Left lung (tissue), 10 donors: ENCODE results near the gene TESK1. TPM values are rescaled to one million over a fixed set of nuclear protein-coding genes. Genes with fewer than 3 reads are reported as not detected.

Experiments
- ATAC-seq: fragments of 200-7000 bp; cut with Tn5 transposase; one replicate; pipeline ENCODE4 v1.9.1; 2020; ENCODE audit warnings: moderate library complexity
- DNase-seq, 4 donors: peaks; one replicate each; pipeline ENCODE4 v3.0.0-alpha.2; 2013 to 2020
- H3K27ac ChIP-seq, 2 donors: fragments of 200-600 bp; sonication (generic) in 1 of 2; one replicate each; pipeline versions ENCODE4 v1.5.0 to v1.8.0; 2020 to 2021
- H3K27me3 ChIP-seq, 2 donors: fragments of 200-600 bp; sonication (generic) in 1 of 2; one replicate each; pipeline versions ENCODE4 v1.5.0 to v1.8.0; 2020 to 2021
- H3K36me3 ChIP-seq, 2 donors: fragments of 200-600 bp; sonication (generic) in 1 of 2; one replicate each; pipeline versions ENCODE4 v1.5.0 to v1.8.0; 2020 to 2021
- H3K4me1 ChIP-seq, 2 donors: fragments of 200-600 bp; one replicate each; pipeline ENCODE4 v1.8.0; 2021
- H3K4me3 ChIP-seq, 2 donors: fragments of 200-600 bp; sonication (generic) in 1 of 2; one replicate each; pipeline versions ENCODE4 v1.5.0 to v1.8.0; 2020 to 2021; ENCODE audit warnings: mild to moderate bottlenecking in 1 of 2
- H3K9me3 ChIP-seq, 2 donors: fragments of 200-600 bp; sonication (generic) in 1 of 2; one replicate each; pipeline versions ENCODE4 v1.5.0 to v1.8.0; 2020 to 2021
- CTCF ChIP-seq, 2 donors: fragments of 200-600 bp; sonication (generic) in 1 of 2; IDR thresholded peaks; one replicate each; pipeline versions ENCODE4 v1.5.0 to v1.8.0; 2021; ENCODE audit warnings: antibody characterized with exemption in 2 of 2
- intact Hi-C, 2 donors: fragments of 100-400 bp; cut with DNase I; formaldehyde crosslinking; loops; one replicate each; pipeline versions ENCODE4 v1.11.2 to v1.14.2; 2022
- polyA plus RNA-seq, 6 donors: library from polyadenylated mRNA; unstranded; fragments of 120-200 nt; gene quantifications; one replicate each; pipeline ENCODE4 v1.2.1, GENCODE V29; 2013; ENCODE audit not compliant: insufficient read length in 6 of 6
- total RNA-seq, 2 donors: library from RNA; stranded (reverse); fragmentation: NEBNext Ultra II Directional; extraction: Animal tissue kit (Norgen Biotek cat#: 25700); gene quantifications; one replicate each; pipeline ENCODE4 v1.2.1, GENCODE V29; 2021
- donor health status: DM: no; HTN: yes; CAD: no.
- donor health status: DM: no; HTN: no; CAD: no.

TESK1 gene
- total and polyA plus RNA-seq, 8 donors, result 30.8 to 44.6 (median 42.0) TPM

GRCh38 chr9:35656831-35657545 is 51.9 kb downstream of the TESK1 start:
- ATAC-seq, result peak; percentile 24
- no peak for TF ChIP-seq CTCF (IDR thresholded peaks at IDR 0.05)
- H3K9me3 ChIP-seq, result no peaks in the 10 kb centered on the region
- peak overlapping the region; percentile 96 to 97 for H3K27ac ChIP-seq
- H3K27me3 ChIP-seq, result no peaks in the 10 kb centered on the region
- intact Hi-C loops, result no loop called here
- DNase-seq, result peak in 1 of 4 donors; percentile 65
- peaks cover 0 to 56% of the 10 kb centered on the region in 2 donors for H3K4me1 ChIP-seq
- peaks cover 0 to 19% of the 10 kb centered on the region in 2 donors for H3K36me3 ChIP-seq
- peak overlapping the region; percentile 21 to 96 for H3K4me3 ChIP-seq

- peaks cover 0 to 21% of the 10 kb centered on the region in 2 donors for H3K36me3 ChIP-seq
- H3K4me3 ChIP-seq, result peak within 1 kb of the TSS; percentile 83 to 96
- DNase-seq, result peak; percentile 97 to 99 (median 98)
- ATAC-seq, result peak; percentile 94
- intact Hi-C loops, result no loop called here
- no peaks in the 10 kb centered on the region for H3K9me3 ChIP-seq
- peaks cover 0 to 58% of the 10 kb centered on the region in 2 donors for H3K4me1 ChIP-seq
- H3K27me3 ChIP-seq, result no peaks in the 10 kb centered on the region
- peak; percentile 22 to 50 for TF ChIP-seq CTCF (IDR thresholded peaks at IDR 0.05)
- H3K27ac ChIP-seq, result peak within 1 kb of the TSS; percentile 96 to 97
Measured at GRCh38 chr9:35657546-35658136, 52.6 kb downstream of the TESK1 start, which contains the start of gene RMRP. Gene RMRP, minus strand, starts transcription at chr9:35658019.

- peaks cover 0 to 21% of the 10 kb centered on the region in 2 donors for H3K36me3 ChIP-seq
- ATAC-seq, result peak; percentile 88
- no peaks in the 10 kb centered on the region for H3K27me3 ChIP-seq
- H3K4me1 ChIP-seq, result peaks cover 0 to 56% of the 10 kb centered on the region in 2 donors
- peak; percentile 84 to 96 (median 92) for DNase-seq
- no peaks in the 10 kb centered on the region for H3K9me3 ChIP-seq
- intact Hi-C loops, result no loop called here
- H3K4me3 ChIP-seq, result peak within 1 kb of the TSS; percentile 83 to 96
- peak; percentile 44 to 46 for TF ChIP-seq CTCF (IDR thresholded peaks at IDR 0.05)
- H3K27ac ChIP-seq, result peak within 1 kb of the TSS; percentile 96 to 97
Measured at GRCh38 chr9:35658137-35658967, 53.3 kb downstream of the TESK1 start, which contains the start of gene CCDC107. Gene CCDC107, plus strand, starts transcription at chr9:35658292. Its CDS starts 88 bp downstream, at chr9:35658380.

GRCh38 chr9:35658968-35659220 is 53.8 kb downstream of the TESK1 start:
- Histone ChIP-seq H3K27me3 (no peaks in the 10 kb centered on the region), H3K9me3 (no peaks in the 10 kb centered on the region), H3K36me3 (peaks cover 0 to 21% of the 10 kb centered on the region in 2 donors), H3K4me1 (peaks cover 0 to 56% of the 10 kb centered on the region in 2 donors), H3K4me3 (peak overlapping the region; percentile 83 to 96), H3K27ac (peak overlapping the region; percentile 96 to 97)
- TF ChIP-seq CTCF (IDR thresholded peaks at IDR 0.05), result no peak
- ATAC-seq, result peak; percentile 3
- intact Hi-C loops, result no loop called here
- peak in 1 of 4 donors; percentile 41 for DNase-seq
